ENCODE results near the gene HYPK. TPM values are rescaled to one million over a fixed set of nuclear protein-coding genes. Genes with fewer than 3 reads are reported as not detected.

The HYPK gene
- total RNA-seq, 1 donor from 2014 or later, result 6.5 TPM

- Mint-ChIP-seq H3K27ac (ENCODE audit: unreplicated experiment) (no peak overlapping the region), H3K27me3 (ENCODE audit: unreplicated experiment) (no peaks in the 10 kb centered on the region), H3K36me3 (ENCODE audit: low read depth, unreplicated experiment) (peaks cover 3% of the 10 kb centered on the region), H3K9me3 (ENCODE audit: unreplicated experiment) (no peaks in the 10 kb centered on the region), H3K4me3 (ENCODE audit: unreplicated experiment) (no peak overlapping the region), H3K4me1 (ENCODE audit: unreplicated experiment) (no peaks in the 10 kb centered on the region)
- DNase-seq (ENCODE audit: low spot score), result no peak
- TF ChIP-seq, protein P1, sequence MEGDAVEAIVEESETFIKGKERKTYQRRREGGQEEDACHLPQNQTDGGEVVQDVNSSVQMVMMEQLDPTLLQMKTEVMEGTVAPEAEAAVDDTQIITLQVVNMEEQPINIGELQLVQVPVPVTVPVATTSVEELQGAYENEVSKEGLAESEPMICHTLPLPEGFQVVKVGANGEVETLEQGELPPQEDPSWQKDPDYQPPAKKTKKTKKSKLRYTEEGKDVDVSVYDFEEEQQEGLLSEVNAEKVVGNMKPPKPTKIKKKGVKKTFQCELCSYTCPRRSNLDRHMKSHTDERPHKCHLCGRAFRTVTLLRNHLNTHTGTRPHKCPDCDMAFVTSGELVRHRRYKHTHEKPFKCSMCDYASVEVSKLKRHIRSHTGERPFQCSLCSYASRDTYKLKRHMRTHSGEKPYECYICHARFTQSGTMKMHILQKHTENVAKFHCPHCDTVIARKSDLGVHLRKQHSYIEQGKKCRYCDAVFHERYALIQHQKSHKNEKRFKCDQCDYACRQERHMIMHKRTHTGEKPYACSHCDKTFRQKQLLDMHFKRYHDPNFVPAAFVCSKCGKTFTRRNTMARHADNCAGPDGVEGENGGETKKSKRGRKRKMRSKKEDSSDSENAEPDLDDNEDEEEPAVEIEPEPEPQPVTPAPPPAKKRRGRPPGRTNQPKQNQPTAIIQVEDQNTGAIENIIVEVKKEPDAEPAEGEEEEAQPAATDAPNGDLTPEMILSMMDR (IDR thresholded peaks at IDR 0.05; ENCODE audit: unreplicated experiment), result no peak
Measured at GRCh38 chr15:43852607-43853006, 52.2 kb downstream of the HYPK start.

Small RNAs within 50 kb of the gene (microRNA-seq; reads per million reads assigned to microRNA genes)
- gene MIR1282 (ENCODE audit: unreplicated experiment), result 2.5 reads per million, percentile 34 among the genes with 10 or more reads in this experiment

Other genes starting within 250 kb of the HYPK start
- 26.9 TPM for gene PPIP5K1, start 210.4 kb upstream of the HYPK start, total RNA-seq (ENCODE audit: unreplicated experiment)
- gene CKMT1B, start 206.6 kb upstream of the HYPK start, total RNA-seq (ENCODE audit: unreplicated experiment), result 12.8 TPM
- gene STRC, start 181.8 kb upstream of the HYPK start, total RNA-seq (ENCODE audit: unreplicated experiment), result 1.2 TPM
- 1.9 TPM for gene CATSPER2, start 151.8 kb upstream of the HYPK start, total RNA-seq (ENCODE audit: unreplicated experiment)
- gene CKMT1A, start 106.7 kb upstream of the HYPK start, total RNA-seq (ENCODE audit: unreplicated experiment), result 9.4 TPM
- gene PDIA3, start 54.2 kb upstream of the HYPK start, total RNA-seq (ENCODE audit: unreplicated experiment), result 655 TPM
- gene ELL3, start 23.6 kb upstream of the HYPK start, total RNA-seq (ENCODE audit: unreplicated experiment), result 1.9 TPM
- gene SERF2, start 8.3 kb upstream of the HYPK start, total RNA-seq (ENCODE audit: unreplicated experiment), result 845 TPM
- gene SERINC4, start 379 bp upstream of the HYPK start, total RNA-seq (ENCODE audit: unreplicated experiment), result not detected
- gene MFAP1, start 24.1 kb downstream of the HYPK start, total RNA-seq (ENCODE audit: unreplicated experiment), result 28.6 TPM
- gene WDR76, start 26.4 kb downstream of the HYPK start, total RNA-seq (ENCODE audit: unreplicated experiment), result 4.8 TPM

Measured in endothelial cell (in vitro differentiated cells).